ENCODE measurements around the gene CPLANE2.
"Not testable (repeated sequence)": the region's sequence is repeated elsewhere in the genome, so short reads cannot be mapped to it uniquely, and the experiment has no call there.

Gene CPLANE2, protein sequence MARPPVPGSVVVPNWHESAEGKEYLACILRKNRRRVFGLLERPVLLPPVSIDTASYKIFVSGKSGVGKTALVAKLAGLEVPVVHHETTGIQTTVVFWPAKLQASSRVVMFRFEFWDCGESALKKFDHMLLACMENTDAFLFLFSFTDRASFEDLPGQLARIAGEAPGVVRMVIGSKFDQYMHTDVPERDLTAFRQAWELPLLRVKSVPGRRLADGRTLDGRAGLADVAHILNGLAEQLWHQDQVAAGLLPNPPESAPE

GRCh38 chr1:16236511-16237342 is at the start of gene CPLANE2:
Gene CPLANE2 (minus strand): TSS chr1:16237183. CDS start chr1:16236742, 441 bp downstream.
- DNase-seq, result peak; percentile 98

GRCh38 chr1:16286122-16286521 is 49.1 kb upstream of the CPLANE2 start:
- DNase-seq, result no peak

GRCh38 chr1:16281765-16282164 is 44.8 kb upstream of the CPLANE2 start:
- no peak for DNase-seq

DNA sequence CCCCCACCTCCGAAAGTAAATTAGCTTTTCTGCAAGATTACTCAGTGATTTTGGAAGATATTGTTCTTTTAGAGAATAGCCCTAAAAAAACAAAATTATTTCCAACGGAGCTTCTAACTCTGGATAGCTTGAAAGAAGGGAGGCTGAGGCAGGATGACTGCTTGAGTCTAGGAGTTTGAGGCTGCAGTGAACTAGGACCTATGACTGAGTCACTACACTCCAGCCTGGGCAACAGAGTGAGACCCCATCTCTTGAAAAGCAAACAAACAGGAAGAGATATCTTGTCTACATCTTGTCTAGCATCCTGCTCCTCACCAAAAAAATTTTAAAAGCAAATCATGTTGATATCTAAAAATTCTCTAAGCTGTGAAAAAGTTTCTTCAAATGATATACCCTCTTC is 42.2 kb upstream of the CPLANE2 start:
- DNase-seq, result no peak

DNA sequence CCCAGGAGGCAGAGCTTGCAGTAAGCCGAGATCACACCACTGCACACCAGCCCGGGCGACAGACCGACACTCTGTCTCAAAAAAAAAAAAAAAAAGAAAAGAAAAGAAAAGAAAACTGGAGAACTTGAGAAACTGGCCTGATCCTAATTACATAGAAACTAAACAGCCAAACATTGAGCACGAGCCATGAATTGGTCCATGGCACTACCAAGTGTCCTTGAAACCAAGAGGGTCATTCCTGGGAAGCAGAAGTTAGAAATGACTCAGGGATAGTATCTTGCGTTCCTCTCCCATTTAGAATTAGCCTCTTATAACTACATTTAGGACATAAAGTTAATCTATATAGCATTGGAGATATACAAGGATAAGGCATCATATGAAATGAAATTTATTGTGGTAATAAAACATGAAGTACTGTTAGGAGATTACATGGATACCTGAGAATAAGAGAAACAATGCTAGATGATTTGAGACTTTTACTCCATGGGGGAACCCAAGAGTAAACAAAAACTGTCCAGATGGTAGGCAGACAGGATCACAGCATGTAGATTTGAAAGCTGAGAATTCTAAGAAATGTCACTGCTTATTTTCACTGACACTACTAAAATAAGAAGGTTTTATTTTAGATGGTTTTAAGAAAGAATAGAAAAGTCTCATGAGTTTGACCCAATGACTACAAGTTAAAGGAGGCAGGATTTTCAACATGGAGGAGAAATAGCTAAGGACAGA is 39.5 kb upstream of the CPLANE2 start:
- no peak for DNase-seq

DNA sequence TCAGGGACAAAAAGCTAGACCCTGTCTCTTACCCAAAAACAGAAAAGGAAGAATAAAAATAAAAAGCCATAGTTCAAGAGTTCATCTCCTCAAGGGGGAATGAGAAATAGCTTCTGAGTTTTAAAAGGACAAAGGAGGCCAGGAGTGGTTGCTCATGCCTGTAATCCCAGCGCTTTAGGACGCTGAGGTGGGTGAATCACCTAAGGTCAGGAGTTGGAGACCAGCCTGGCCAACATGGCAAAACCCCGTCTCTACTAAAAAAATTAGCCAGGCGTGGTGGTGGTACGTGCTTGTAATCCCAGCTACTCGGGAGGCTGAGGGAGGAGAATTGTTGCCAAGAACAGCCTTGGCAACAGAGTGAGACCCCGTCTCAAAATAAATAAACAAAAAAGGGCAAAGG is 38.6 kb upstream of the CPLANE2 start:
- no peak for DNase-seq

DNA sequence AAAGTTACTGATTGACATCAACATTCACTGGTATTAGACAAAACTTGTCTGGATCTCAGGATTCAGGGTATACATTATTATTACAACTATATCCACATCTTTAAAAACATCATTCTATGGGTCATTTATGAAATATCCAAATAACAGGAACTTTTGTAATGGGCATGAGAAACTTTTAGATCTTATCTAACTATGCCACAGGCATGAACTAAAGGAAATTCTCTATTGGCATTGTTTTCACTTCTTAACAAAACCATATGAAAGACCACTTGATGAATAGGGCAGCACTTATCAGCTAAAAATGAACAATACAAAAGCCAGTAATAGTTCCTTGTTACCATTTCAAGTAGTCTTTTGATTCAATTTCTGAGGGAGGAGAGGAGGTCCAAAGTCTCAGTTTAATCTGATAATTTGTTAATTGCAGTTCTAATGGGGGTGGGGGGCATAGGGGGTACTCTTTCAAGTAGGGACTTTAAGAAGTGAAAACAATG is 30.8 kb upstream of the CPLANE2 start:
- DNase-seq, result no peak

GRCh38 chr1:16266411-16267118 is 29.6 kb upstream of the CPLANE2 start:
- DNase-seq, result no peak

GRCh38 chr1:16262067-16262466 is 25.1 kb upstream of the CPLANE2 start:
- DNase-seq, result no peak

- no peak for DNase-seq
These were observed 23.8 kb upstream of the CPLANE2 start for GRCh38 chr1:16260814-16261213.

DNA sequence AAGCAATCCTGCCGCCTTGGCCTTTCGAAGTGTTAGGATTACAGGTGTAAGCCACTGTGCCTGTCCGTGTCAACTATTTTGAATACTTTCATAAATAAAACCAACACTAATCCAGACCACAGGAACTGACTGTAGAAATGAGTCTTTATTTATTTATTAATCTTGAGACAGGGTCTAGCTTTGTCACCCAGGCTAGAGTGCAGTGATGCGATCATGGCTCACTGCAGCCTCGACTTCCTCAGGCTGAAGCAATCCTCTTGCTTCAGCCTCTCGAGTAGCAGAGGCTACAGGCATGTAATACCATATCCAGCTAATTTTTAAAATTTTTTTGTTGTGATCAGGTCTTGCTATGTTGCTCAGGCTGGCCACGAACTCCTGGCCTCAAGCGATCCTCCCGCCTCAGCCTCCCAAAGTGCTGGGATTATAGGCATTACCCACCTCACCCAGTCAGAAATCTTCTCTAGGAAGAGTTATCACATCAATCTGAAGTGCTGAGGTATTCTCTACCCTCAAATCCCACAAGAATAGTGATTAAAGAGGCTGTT is 21.7 kb upstream of the CPLANE2 start:
- no peak for DNase-seq

DNA sequence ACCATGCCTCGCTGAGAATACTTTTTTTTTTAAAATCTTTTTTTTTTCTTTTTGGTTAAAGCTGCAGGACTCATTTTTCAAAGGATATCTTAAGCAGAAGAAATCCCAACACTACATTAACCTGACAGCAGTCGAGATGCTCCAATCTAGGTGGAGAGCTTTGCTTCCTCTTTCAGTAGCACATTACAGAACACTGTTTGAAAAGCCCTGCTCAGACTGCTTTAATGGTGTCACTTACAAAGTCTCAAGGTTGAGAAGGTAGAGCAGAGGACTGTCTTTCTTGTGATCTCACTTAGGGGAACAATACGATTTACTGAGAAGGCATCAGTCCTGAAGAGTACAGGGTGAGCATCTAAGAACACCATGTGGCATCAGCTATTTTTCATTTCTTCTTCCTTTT is 21.0 kb upstream of the CPLANE2 start:
- DNase-seq, result no peak

GRCh38 chr1:16257556-16257955 is 20.6 kb upstream of the CPLANE2 start:
- DNase-seq, result not testable (repeated sequence)

DNA sequence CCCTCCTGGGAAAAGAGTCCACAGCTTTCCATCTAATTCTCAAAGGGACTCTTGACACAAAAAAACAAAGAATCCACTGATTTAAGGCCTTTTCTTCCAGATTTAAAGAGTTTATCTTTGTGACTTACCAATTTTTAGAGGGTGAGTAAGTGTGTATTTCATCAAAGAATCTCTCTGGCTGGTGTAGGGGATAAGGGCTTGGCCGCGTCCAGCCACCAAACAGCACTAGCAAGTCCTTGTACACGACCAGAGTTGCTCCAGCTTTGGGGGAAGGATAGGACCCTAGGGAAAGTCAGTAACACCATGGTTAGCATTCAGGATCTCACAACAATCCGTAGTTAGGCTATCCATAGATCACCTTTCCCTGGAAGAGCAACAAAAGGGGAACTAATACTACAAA is 19.5 kb upstream of the CPLANE2 start:
- DNase-seq, result no peak

DNA sequence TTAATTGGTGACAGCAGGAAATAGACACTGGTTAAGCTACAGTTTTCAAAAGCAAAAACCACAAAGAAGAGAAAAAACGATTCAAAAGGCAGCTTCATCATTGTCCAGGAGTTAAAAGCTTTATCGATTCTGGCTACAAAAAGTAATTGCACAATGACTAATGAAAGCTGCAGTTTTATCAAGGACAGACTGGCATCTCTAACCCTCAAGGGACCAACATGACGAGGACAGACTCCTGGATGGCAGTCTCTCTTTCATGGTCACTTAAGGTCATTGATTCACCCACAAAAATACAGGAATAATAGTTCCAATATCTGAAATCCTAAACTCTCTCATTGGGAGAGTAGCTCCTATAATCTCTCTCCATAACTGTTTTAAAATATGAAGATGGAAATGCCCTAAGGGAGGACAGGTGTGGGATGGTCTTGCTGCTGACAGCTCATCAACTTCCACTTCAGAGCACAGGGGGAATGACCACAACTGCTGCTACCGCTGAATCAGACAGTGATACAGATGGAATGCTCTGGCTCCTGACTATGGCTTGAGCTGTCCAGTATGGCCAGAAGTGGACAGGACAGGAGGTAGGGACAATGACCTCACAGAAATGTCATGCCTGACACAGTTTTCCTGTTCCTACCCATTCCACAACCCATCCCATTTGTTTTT is 17.4 kb upstream of the CPLANE2 start:
- DNase-seq, result no peak

DNA sequence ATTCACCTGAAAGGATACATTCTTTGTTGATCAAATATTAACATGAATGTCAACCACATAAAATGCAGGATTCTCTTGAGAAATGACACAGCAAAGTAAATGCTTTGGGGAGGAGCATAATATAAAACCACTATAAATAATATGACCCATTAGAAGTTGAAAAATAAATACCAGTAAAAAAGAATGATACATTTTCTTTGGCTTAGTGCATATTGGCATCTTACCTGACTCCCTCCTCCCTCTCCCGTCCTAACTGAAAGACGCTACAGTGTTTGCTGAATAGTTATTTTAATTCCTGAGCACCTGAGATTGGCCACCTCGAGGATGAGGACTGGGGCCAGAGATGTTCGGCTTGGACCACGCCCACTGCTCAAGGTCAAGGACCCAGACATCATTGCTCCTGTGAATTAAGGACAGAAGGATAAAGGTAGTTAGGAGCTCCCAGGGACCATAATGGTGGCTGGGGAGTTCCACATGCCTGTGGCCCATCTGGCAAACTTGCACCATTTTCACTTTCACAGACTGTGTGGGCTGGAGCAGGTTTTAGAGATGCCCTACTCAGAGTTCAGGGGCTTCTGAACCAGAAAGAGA is 16.4 kb upstream of the CPLANE2 start:
- no peak for DNase-seq

DNA sequence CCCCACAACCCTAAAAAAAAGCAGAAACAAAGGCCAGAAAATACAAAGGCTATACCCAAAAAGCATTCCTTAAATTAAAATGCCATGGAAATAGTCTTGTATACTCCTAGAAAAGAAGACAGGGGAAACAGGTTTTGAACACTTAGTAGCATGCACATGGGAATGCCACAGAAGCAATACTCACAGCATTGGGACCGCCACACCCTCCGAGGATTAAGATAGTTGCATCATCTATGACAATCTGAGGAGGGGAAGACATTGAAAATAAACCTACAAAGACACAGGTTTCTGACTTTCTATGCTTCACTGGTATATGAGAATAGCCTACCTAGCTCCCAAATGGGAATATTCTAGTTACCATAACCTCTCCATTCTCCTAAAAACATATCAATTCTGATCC is 15.9 kb upstream of the CPLANE2 start:
- DNase-seq, result no peak

DNA sequence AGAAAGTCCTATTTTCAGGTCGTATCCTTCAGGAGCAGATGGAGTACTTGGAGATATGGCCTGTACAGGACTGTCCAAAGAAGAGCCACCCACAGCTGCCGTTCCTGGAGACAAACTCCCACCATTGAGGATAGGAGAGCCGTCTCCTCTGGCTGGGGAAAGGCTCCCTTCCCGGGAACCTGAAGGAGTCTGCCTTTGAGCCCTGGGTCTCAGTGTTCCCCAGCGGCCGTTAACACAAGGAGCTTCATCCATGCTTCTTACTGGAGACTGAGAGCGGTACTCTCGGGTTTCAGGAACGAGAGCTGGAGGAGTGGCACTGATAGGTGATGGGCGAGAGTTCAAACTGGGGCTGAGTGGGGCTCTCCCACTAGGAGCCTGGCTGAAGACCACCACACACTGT is 14.4 kb upstream of the CPLANE2 start:
- no peak for DNase-seq

GRCh38 chr1:16250524-16251251 is 13.7 kb upstream of the CPLANE2 start:
- DNase-seq, result no peak

DNA sequence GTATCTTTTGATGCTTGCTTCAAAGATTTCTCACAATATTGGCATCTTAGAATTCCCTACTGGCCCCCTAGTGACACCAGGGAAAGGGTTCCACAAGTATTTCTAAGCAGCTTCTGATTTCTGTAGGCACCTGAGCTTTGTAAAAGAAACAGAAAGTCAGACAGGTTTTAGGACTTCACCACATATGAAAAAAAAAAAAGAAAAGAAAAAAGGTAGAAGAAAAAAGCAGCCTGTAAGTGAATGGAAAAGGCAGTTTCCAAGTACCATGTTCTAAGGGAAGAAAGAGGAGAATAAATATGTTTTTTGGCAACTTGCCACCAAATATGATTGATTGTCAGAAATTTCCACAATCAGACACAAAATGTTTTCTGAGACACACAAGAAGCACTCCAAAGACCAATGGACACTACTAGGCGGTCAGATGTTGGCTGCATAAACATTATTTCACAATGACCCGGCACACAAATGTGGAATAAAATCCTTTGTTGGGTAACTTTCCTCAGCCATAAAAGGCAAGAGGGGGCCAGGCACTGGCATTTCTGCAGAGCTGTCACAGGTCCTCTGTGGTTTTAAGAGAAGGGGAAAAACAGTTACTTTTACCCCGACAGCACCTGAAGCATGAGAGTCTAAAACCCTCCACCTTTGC is 12.7 kb upstream of the CPLANE2 start:
- DNase-seq, result no peak

All from activated CD8-positive, alpha-beta memory T cell treated with anti-CD3 and anti-CD28 coated beads for 24 hours (primary cell).